Measurements from ENCODE around the gene GXYLT1. TPM values are rescaled to one million over a fixed set of nuclear protein-coding genes. Genes with fewer than 3 reads are reported as not detected.
"Not testable (repeated sequence)": the region's sequence is repeated elsewhere in the genome, so short reads cannot be mapped to it uniquely, and the experiment has no call there.

Gene GXYLT1
- polyA plus RNA-seq, 1 donor, result 35.1 TPM

GRCh38 chr12:42102720-42103119 lies 42.0 kb downstream of the GXYLT1 start:
- DNase-seq, result no peak

GRCh38 chr12:42099433-42099832 lies 45.2 kb downstream of the GXYLT1 start:
- DNase-seq, result no peak

- DNase-seq, result no peak
These were observed 46.7 kb downstream of the GXYLT1 start for GRCh38 chr12:42097971-42098370.

- DNase-seq, result no peak
These were observed 50.4 kb downstream of the GXYLT1 start for GRCh38 chr12:42094277-42094676.

GRCh38 chr12:42091769-42092168 lies 52.9 kb downstream of the GXYLT1 start:
- no peak for DNase-seq

GRCh38 chr12:42090899-42091298 lies 53.8 kb downstream of the GXYLT1 start:
- DNase-seq, result no peak

- DNase-seq, result no peak
These were observed 58.6 kb downstream of the GXYLT1 start for GRCh38 chr12:42086031-42086430.

- DNase-seq, result no peak
These were observed 59.1 kb downstream of the GXYLT1 start for GRCh38 chr12:42085594-42085993.

GRCh38 chr12:42084522-42084921 lies 60.2 kb downstream of the GXYLT1 start:
- no peak for DNase-seq

- no peak for DNase-seq
These were observed 67.7 kb downstream of the GXYLT1 start for GRCh38 chr12:42076976-42077375.

GRCh38 chr12:42070036-42070435 lies 74.6 kb downstream of the GXYLT1 start:
- DNase-seq, result no peak

- no peak for DNase-seq
These were observed 85.5 kb downstream of the GXYLT1 start for GRCh38 chr12:42059127-42059526.

GRCh38 chr12:42056130-42056529 lies 88.5 kb downstream of the GXYLT1 start:
- DNase-seq, result no peak

GRCh38 chr12:42053456-42053855 lies 91.2 kb downstream of the GXYLT1 start:
- DNase-seq, result no peak

GRCh38 chr12:42048980-42049379 lies 95.7 kb downstream of the GXYLT1 start:
- DNase-seq, result not testable (repeated sequence)

GRCh38 chr12:42039577-42039976 lies 105.1 kb downstream of the GXYLT1 start:
- no peak for DNase-seq

- no peak for DNase-seq
These were observed 105.5 kb downstream of the GXYLT1 start for GRCh38 chr12:42039176-42039575.

GRCh38 chr12:42031847-42032564 lies 112.7 kb downstream of the GXYLT1 start:
- no peak for DNase-seq

Other genes with a start within 250 kb of the GXYLT1 start
- 29.0 TPM for gene YAF2, start 93.4 kb upstream of the GXYLT1 start, polyA plus RNA-seq (ENCODE audit: insufficient read length)
- 96.7 TPM for gene ZCRB1, start 181.2 kb upstream of the GXYLT1 start, polyA plus RNA-seq (ENCODE audit: insufficient read length)
- 79.3 TPM for gene PPHLN1, start 181.3 kb upstream of the GXYLT1 start, polyA plus RNA-seq (ENCODE audit: insufficient read length)